NB4 (cell line): ENCODE measurements around the gene GATAD1.

ENCODE experiments used
- DNase-seq: peaks from one replicate; pipeline ENCODE4 v3.0.0; 2010; ENCODE audit warnings: low read depth
- H3K4me3 ChIP-seq: one replicate; pipeline ENCODE4 v1.5.1; 2011; ENCODE audit warnings: mild to moderate bottlenecking, low read depth, low read length, moderate library complexity
- CTCF ChIP-seq: IDR thresholded peaks from one replicate; pipeline ENCODE4 v1.5.1; 2012; ENCODE audit warnings: low read depth, low read length
- MAX ChIP-seq: IDR thresholded peaks from 2 replicates; pipeline ENCODE4 v1.6.1; 2011; ENCODE audit warnings: low read depth, low read length
- MYC ChIP-seq: IDR thresholded peaks from 2 replicates; pipeline ENCODE4 v1.6.1; 2011; ENCODE audit warnings: low read depth, low read length
- POLR2A ChIP-seq: IDR thresholded peaks from 2 replicates; pipeline ENCODE4 v1.6.1; 2011; ENCODE audit warnings: mild to moderate bottlenecking; ENCODE audit not compliant: insufficient read length; ENCODE audit errors: extremely low read depth

GATAD1 gene

GRCh38 chr7:92427193-92427592 lies 20.1 kb upstream of the GATAD1 start:
- no peak for DNase-seq
- no peak for TF ChIP-seq MYC
- no peak for TF ChIP-seq MAX
- TF ChIP-seq CTCF: no peak
- no peak for TF ChIP-seq POLR2A
- H3K4me3 ChIP-seq: no peak overlapping the region

- no peak for TF ChIP-seq MYC
- no peak for TF ChIP-seq POLR2A
- TF ChIP-seq MAX: no peak
- TF ChIP-seq CTCF: no peak
- no peak for DNase-seq
- H3K4me3 ChIP-seq: no peak overlapping the region
Observed at GRCh38 chr7:92432299-92432946, 14.9 kb upstream of the GATAD1 start.

- no peak overlapping the region for H3K4me3 ChIP-seq
- no peak for DNase-seq
- TF ChIP-seq MAX: no peak
- TF ChIP-seq MYC: no peak
- no peak for TF ChIP-seq CTCF
- TF ChIP-seq POLR2A: no peak
Observed at GRCh38 chr7:92433019-92433418, 14.3 kb upstream of the GATAD1 start.

- no peak for DNase-seq
- TF ChIP-seq MYC (no peak), MAX (no peak), CTCF (no peak), POLR2A (no peak)
- H3K4me3 ChIP-seq: no peak overlapping the region
Observed at GRCh38 chr7:92435542-92435941, 11.7 kb upstream of the GATAD1 start.

- no peak overlapping the region for H3K4me3 ChIP-seq
- TF ChIP-seq POLR2A (no peak), CTCF (no peak), MAX (no peak), MYC (no peak)
Observed at GRCh38 chr7:92436612-92437445, 10.5 kb upstream of the GATAD1 start.

More at GRCh38 chr7:92436612-92437445, 10.5 kb upstream of the GATAD1 start:
- no peak for DNase-seq
